ENCODE measurements around the gene FRMD5. TPM values are rescaled to one million over a fixed set of nuclear protein-coding genes. Genes with fewer than 3 reads are reported as not detected.

FRMD5 gene
- total and polyA plus RNA-seq, 2 experiments from 2014 or later, result 5.9 to 10.1 TPM

- ATAC-seq, result no peak
- no peak overlapping the region for H3K4me2 ChIP-seq
Observed at GRCh38 chr15:44137750-44138149, 57.3 kb downstream of the FRMD5 start.

More at GRCh38 chr15:44137750-44138149, 57.3 kb downstream of the FRMD5 start:
- no peak overlapping the region for H3K4me3 Mint-ChIP-seq
- H3K36me3 Mint-ChIP-seq (ENCODE audit: low read depth), result no peaks in the 10 kb centered on the region
- Histone ChIP-seq H3K79me2 (replicated peaks; ENCODE audit: insufficient read depth) (no peaks in the 10 kb centered on the region), H3K36me3 (ENCODE audit: insufficient read depth) (no peaks in the 10 kb centered on the region), H3K27me3 (ENCODE audit: insufficient read depth) (no peaks in the 10 kb centered on the region), H3K9me2 (ENCODE audit: insufficient read depth) (peaks cover 3% of the 10 kb centered on the region; the same call in 1 of the 2 replicates), H2AFZ (no peak overlapping the region), H3K4me3 (no peak overlapping the region), H3K27ac (ENCODE audit: low read depth) (no peak overlapping the region), H3F3A (replicated peaks; ENCODE audit: low read depth) (no peaks in the 10 kb centered on the region), H3K4me1 (ENCODE audit: insufficient read depth) (no peaks in the 10 kb centered on the region), H4K20me1 (replicated peaks; ENCODE audit: insufficient read depth) (peaks cover 7% of the 10 kb centered on the region)
- DNase-seq (ENCODE audit: low spot score), result no peak
- no peaks in the 10 kb centered on the region for H3K27me3 Mint-ChIP-seq (ENCODE audit: insufficient read depth, low read depth, poor library complexity)
- no peaks in the 10 kb centered on the region for H3K4me1 Mint-ChIP-seq
- no peaks in the 10 kb centered on the region for H3K9me3 Mint-ChIP-seq
- TF ChIP-seq ETS1 (IDR thresholded peaks at IDR 0.05) (no peak), EZH2 (IDR thresholded peaks at IDR 0.05; ENCODE audit: low read depth, unreplicated experiment) (no peak), STAT1 (IDR thresholded peaks at IDR 0.05; ENCODE audit: unreplicated experiment) (no peak), CREB1 (CRISPR knock-in tag; IDR thresholded peaks at IDR 0.05; ENCODE audit: low read depth) (no peak), JUNB (IDR thresholded peaks at IDR 0.05; ENCODE audit: unreplicated experiment) (no peak), NANOG (IDR thresholded peaks at IDR 0.05; ENCODE audit: borderline replicate concordance) (no peak), CTCF (conservative IDR thresholded peaks at IDR 0.05; ENCODE audit: low read depth in 2 of 2) (no peak), POLR2AphosphoS5 (IDR thresholded peaks at IDR 0.05; ENCODE audit: low read depth) (no peak), ZNF331 (CRISPR knock-in tag; IDR thresholded peaks at IDR 0.05; ENCODE audit: low read depth) (no peak), REST (IDR thresholded peaks at IDR 0.05; ENCODE audit: unreplicated experiment) (no peak), ZNF114 (CRISPR knock-in tag; IDR thresholded peaks at IDR 0.05) (no peak), EZH2phosphoT487 (IDR thresholded peaks at IDR 0.05; ENCODE audit: unreplicated experiment) (no peak), ZNF462 (CRISPR knock-in tag; IDR thresholded peaks at IDR 0.05) (no peak)
- H3K27ac Mint-ChIP-seq, result no peak overlapping the region

Data from GM23338 (cell line).